Vagina (tissue), 2 donors: Measurements from ENCODE around the gene MINDY4.

Experiments used
- POLR2A ChIP-seq, 2 donors: fragments of 450-650 bp; IDR thresholded peaks; one replicate each; pipeline ENCODE4 v1.6.1; 2017; ENCODE audit warnings: antibody characterized with exemption in 2 of 2, mild to moderate bottlenecking in 2 of 2, moderate library complexity in 2 of 2
- TF ChIP-seq, protein P1 (sequence below), 3 experiments: fragments of 450-650 bp in 2 of 3; fragments of 200-600 bp in 1 of 3; sonication (generic) in 1 of 3; IDR thresholded peaks; one replicate each; pipeline ENCODE4 v1.5.1; 2017 to 2019; ENCODE audit warnings: antibody characterized with exemption in 3 of 3, mild to moderate bottlenecking in 2 of 3, moderate library complexity in 2 of 3

DNA sequence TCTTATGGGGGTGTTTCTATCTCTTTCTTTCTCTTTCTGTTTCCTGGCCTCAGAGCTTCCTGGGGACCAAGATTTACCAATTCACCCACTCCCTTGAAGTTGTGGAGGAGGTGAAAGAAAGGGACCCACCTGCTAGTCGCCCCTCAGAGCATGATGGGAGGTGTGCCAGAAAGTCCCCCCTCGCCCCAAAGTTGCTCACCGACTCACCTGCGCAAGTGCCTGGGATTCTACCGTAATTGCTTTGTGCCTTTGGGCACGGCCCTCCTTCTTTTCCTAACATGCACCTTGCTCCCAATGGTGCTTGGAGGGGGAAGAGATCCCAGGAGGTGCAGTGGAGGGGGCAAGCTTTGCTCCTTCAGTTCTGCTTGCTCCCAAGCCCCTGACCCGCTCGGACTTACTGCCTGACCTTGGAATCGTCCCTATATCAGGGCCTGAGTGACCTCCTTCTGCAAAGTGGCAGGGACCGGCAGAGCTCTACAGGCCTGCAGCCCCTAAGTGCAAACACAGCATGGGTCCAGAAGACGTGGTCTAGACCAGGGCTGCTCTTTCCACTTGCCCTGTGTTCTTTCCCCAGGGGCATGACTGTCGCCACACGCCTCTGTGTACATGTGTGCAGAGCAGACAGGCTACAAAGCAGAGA is 152.7 kb downstream of the MINDY4 start:
- TF ChIP-seq, protein P1, sequence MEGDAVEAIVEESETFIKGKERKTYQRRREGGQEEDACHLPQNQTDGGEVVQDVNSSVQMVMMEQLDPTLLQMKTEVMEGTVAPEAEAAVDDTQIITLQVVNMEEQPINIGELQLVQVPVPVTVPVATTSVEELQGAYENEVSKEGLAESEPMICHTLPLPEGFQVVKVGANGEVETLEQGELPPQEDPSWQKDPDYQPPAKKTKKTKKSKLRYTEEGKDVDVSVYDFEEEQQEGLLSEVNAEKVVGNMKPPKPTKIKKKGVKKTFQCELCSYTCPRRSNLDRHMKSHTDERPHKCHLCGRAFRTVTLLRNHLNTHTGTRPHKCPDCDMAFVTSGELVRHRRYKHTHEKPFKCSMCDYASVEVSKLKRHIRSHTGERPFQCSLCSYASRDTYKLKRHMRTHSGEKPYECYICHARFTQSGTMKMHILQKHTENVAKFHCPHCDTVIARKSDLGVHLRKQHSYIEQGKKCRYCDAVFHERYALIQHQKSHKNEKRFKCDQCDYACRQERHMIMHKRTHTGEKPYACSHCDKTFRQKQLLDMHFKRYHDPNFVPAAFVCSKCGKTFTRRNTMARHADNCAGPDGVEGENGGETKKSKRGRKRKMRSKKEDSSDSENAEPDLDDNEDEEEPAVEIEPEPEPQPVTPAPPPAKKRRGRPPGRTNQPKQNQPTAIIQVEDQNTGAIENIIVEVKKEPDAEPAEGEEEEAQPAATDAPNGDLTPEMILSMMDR (IDR thresholded peaks at IDR 0.05), result no peak
- no peak for TF ChIP-seq POLR2A (IDR thresholded peaks at IDR 0.05)
